GM21526 (cell line): ENCODE data around the gene CYB5A.
A peak's percentile ranks its signal among the peaks of the same experiment; 100 is the strongest.

Experiments used
- ATAC-seq: cut with Tn5 transposase; IDR thresholded peaks from one replicate; pipeline ENCODE4 v1.9.1; 2021; ENCODE audit warnings: moderate library complexity; ENCODE audit not compliant: unreplicated experiment, low FRiP score

CYB5A gene

GRCh38 chr18:74281011-74281979 lies 10.5 kb downstream of the CYB5A start:
- ATAC-seq = no peak

DNA sequence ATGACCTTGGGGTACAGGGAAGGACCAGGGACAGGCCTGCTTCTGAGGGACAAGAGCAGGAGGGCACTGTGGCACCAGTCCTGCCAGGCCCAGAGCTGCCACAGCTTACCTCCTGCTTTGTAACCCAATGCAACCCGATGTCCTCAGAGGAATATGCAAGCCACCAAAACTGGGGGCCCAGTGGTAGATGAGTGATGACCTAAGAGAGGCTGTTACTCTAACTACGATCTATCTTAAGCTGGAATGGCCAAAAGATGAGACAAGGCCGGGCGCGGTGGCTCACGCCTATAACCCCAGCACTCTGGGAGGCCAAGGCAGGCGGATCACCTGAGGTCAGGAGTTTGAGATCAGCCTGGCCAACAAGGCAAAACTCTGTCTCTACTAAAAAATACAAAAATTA lies 12.8 kb downstream of the CYB5A start:
- ATAC-seq = no peak

- no peak for ATAC-seq
Observed at GRCh38 chr18:74278058-74278457, 13.7 kb downstream of the CYB5A start.

GRCh38 chr18:74277296-74277695 lies 14.5 kb downstream of the CYB5A start:
- ATAC-seq = no peak

- ATAC-seq = no peak
Observed at GRCh38 chr18:74276609-74277008, 15.2 kb downstream of the CYB5A start.

DNA sequence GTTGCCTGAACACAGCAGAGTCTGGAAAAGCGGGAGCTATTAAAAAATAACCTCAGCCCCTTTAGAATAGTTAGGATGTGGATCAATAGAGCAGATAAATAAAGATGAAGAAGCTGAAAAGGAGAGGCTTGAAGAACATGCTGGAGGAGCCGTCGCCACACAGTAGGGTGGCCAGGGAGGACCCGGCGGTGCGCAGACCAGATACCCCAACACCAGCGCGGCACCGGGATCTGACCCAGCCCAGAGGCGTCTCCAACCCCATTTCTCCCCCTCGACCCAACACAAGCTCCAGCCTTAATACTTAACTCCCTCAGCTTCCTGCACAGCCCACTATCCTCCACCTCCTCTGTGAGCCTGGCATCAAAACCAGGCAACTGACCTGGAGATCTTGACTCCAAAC lies 16.0 kb downstream of the CYB5A start:
- ATAC-seq = no peak

DNA sequence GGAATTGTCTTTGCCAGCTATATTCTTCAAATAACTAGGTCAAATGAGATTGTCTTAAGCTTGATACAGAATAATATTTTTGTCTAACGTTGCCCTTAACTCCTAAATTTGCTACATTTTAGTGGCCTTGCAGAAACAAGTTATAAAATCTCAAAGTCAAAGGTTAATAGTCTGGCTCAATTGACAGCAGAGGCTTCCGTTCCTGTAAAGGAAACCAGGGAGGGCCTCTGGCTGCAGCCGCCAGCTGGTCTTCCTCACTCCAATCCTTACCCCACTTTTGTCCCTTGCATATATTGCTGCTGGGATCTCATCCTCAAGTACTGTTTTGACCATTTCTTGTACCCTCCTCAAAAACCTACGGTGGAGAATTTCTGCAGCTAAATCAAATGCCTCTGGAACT lies 17.1 kb downstream of the CYB5A start:
- no peak for ATAC-seq

DNA sequence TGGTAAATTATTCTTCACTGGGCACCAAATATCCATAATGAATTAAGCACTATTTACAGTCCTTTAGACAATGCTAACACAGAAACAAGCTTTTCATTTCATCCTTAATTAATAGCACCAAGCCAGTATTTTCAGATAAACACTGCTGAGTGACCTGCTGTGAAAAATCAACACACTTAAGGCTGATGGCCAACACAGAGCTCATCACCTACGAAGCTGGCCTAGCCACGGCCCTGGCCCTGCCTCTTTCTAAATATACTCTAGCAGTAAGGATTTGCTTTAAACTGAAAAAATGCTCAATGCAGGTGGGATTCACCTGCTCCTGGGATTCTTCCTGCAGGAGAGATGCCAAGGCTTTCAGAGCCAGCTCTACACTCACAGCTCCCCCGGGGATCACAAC lies 18.4 kb downstream of the CYB5A start:
- no peak for ATAC-seq

- no peak for ATAC-seq
Observed at GRCh38 chr18:74271635-74272034, 20.1 kb downstream of the CYB5A start.

DNA sequence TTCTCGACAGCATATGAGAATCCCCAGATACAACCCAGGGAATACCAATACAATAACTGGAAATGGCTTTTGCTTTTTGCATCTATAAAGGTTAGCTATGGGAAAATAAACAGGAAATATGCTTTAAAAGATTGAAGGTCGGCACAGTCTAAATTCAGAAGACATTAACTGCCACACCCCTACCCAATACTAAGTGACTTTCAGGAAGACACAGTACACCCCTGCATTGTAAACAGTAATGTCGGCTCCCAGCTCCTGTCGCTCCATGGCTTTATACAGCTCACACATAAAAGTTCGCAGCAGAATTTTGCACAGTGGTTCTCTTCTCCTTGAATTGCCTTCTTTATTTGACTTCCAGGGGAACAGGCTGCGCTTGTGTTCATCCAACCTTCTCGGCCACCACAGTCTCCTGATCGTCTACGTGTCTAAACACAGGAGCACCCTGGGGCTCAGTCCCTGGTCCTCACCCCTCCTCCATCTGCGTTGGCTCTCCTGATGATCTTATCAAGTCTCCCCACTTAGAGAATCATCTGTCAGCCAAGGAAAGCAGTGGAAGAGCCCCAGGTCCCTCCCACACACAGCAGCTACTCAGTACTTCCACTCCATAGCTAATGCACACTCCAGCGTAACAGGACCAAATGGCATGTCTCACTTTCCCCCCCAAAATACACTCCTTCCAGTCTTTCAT lies 22.7 kb downstream of the CYB5A start:
- no peak for ATAC-seq

DNA sequence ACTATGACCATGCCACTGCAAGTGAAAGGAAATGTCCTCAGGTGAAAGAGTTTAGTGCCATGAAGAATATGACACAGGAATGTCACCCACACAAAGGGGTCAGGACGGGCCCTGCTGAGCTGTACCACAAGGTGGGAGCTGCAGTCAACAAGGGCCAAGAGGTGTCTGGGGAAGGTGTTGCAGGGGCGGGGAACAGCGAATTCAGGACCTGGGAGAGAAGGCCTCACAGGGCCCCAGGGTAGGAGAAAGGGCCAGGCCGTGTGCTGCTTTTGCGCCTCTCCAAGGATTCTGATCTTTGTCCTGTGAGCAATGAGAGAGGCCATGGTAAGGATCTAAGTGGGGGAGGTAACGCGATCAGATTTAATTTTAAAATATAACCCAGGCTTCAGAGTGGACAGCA lies 23.6 kb downstream of the CYB5A start:
- ATAC-seq = no peak

DNA sequence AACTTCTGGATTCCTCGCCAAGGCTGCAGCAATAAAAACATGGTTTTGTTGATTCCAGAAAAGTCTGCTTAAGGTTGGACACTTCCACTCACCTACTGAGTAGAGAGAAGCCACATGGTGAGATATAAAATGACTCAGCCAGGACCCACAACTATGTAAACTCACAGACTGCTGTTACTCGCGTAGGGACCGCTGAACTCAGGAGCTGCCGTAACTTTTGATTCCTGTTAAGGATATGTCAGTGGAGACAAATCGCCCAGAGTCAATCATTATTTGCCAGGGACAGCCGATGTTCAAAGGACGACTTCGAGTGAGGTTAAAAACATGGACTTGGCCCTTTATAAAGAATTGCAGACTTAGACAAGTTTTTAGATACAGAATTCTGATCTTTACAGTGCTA lies 25.6 kb downstream of the CYB5A start:
- ATAC-seq = no peak

GRCh38 chr18:74265546-74266098 lies 26.1 kb downstream of the CYB5A start:
- no peak for ATAC-seq

GRCh38 chr18:74264303-74265020 lies 27.3 kb downstream of the CYB5A start:
- peak; percentile 91 for ATAC-seq

DNA sequence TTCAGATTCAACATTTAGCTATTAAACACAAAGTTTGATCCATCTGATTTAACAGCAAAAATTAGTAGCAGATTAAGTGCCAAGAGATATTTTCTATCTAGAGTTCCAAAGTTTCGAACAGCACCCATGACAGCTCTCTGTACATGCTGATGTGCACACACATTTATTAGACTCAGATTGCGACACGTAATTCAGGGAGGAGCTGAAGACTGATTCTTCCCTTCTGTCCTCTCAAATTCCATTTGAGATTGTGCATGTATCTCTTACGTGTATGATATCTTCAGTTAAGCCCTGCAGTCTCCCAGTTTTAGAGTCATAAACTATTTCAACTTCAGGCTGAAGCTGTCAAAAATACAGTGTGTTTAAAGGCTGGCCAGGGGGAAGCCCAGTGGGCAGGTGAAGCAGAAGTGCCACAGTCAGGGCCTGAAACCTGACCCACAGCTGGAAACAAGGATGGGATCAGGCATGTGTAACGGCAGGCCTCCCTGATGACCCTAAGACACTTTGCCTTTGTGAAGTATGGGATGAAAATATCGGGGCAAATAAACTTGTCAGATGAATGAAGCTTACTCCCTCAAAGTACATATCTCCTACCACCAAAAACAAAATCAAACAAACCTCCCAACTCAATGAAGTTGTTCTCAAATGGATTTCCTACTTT lies 30.6 kb downstream of the CYB5A start:
- ATAC-seq = no peak

DNA sequence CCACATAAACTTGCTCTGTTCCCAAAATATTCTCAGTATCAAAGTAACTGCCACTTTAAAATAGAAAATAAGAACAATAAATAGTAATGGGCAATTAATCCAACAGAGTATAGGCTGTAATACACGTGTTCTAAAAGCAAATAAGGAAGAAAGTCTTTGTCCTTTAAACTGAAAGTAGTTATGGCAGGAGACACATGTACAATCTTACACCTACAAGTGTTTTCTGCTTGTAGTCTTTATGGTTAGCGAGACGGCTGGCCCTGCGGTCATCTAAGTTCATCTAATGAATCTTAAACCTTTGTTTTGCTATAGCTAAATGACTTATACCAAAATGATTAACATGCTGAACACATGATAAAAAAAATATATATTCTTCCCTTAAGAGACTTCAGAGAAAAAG lies 32.4 kb downstream of the CYB5A start:
- no peak for ATAC-seq

GRCh38 chr18:74257083-74257482 lies 34.7 kb downstream of the CYB5A start:
- no peak for ATAC-seq

GRCh38 chr18:74256190-74256589 lies 35.6 kb downstream of the CYB5A start:
- ATAC-seq = no peak

DNA sequence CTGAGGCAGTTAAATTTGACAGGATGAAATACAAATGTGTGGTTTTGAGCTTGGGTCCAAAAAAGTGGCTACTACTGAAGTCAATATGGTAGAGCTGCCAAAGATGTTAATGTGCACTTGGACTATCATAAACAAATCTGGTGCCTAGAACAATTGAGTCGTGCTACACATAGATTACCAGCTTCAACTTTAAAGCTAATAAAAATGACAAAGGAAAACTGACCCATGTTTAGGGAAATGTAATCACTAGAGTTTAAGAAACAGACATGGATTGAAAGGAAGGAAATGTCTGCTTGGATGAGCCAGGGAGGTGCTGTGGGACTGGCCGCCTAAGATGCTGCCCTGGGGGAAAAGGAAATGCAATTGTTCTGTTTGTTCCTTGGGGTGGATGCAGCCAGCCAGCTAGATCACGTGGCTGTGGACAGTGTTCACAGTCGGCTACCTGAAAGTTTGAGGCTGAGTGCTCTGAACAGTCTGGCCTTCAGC lies 36.6 kb downstream of the CYB5A start:
- ATAC-seq = no peak

- ATAC-seq = no peak
Observed at GRCh38 chr18:74252039-74252395, 39.7 kb downstream of the CYB5A start.
